Esophagus muscularis mucosa (tissue), 4 donors: ENCODE data around the gene CSNK1D. TPM values are rescaled to one million over a fixed set of nuclear protein-coding genes. Genes with fewer than 3 reads are reported as not detected.
A peak's percentile ranks its signal among the peaks of the same experiment; 100 is the strongest.

Experiments used
- DNase-seq: peaks from one replicate; pipeline ENCODE4 v3.0.0-alpha.2; 2017; ENCODE audit errors: extremely low spot score
- H3K27ac ChIP-seq, 4 donors: fragments of 200-600 bp; sonication (generic); replicated peaks in 1 of 4; 1 replicate in 3 of 4; 2 replicates in 1 of 4; pipeline ENCODE4 v1.5.1; 2016 to 2019; ENCODE audit warnings: mild to moderate bottlenecking in 1 of 4
- H3K27me3 ChIP-seq, 4 donors: fragments of 200-600 bp; sonication (generic); one replicate each; pipeline versions ENCODE4 v1.5.1 to v1.6.0; 2016 to 2019
- H3K36me3 ChIP-seq, 4 donors: fragments of 200-600 bp; sonication (generic); one replicate each; pipeline ENCODE4 v1.5.1; 2016 to 2019
- H3K4me1 ChIP-seq, 4 donors: fragments of 200-600 bp; sonication (generic); one replicate each; pipeline ENCODE4 v1.5.1; 2016 to 2019
- H3K4me3 ChIP-seq, 4 donors: fragments of 200-600 bp; sonication (generic); 1 replicate in 2 of 4; 2 replicates in 2 of 4; pipeline ENCODE4 v1.5.1; 2016 to 2019; ENCODE audit warnings: mild to moderate bottlenecking in 4 of 4, moderate library complexity in 1 of 4
- H3K9me3 ChIP-seq, 4 donors: fragments of 200-600 bp; sonication (generic); 1 replicate in 3 of 4; 2 replicates in 1 of 4; pipeline ENCODE4 v1.5.1; 2016 to 2019
- CTCF ChIP-seq, 3 experiments: fragments of 200-600 bp in 2 of 3; fragments of 450-650 bp in 1 of 3; sonication (generic) in 2 of 3; IDR thresholded peaks; one replicate each; pipeline ENCODE4 v1.5.1; 2017 to 2019; ENCODE audit warnings: antibody characterized with exemption in 3 of 3, mild to moderate bottlenecking in 2 of 3, moderate library complexity in 1 of 3
- EP300 ChIP-seq: sonication (generic); formaldehyde crosslinking; IDR thresholded peaks from one replicate; pipeline ENCODE4 v1.6.1; 2017; ENCODE audit warnings: antibody characterized with exemption
- POLR2A ChIP-seq: fragments of 450-650 bp; IDR thresholded peaks from one replicate; pipeline ENCODE4 v1.6.1; 2017; ENCODE audit warnings: antibody characterized with exemption, moderate library complexity, mild to moderate bottlenecking, low read depth
- POLR2AphosphoS5 ChIP-seq, 2 donors: sonication (generic); formaldehyde crosslinking; IDR thresholded peaks; one replicate each; pipeline ENCODE4 v1.6.1; 2017; ENCODE audit warnings: antibody characterized with exemption in 2 of 2
- WGBS: methylation state at CpG from one replicate; pipeline ENCODE4 v1.1.5; 2018; 5-methylcytosine and 5-hydroxymethylcytosine counted together
- intact Hi-C: fragments of 100-400 bp; cut with DNase I; formaldehyde crosslinking; loops from one replicate; pipeline ENCODE4 v1.15.1; 2023
- total RNA-seq, 4 donors: library from RNA; depleted of rRNA; stranded (reverse); fragments of >200 nt; gene quantifications; one replicate each; pipeline versions ENCODE4 v1.1.0 to v1.2.1, GENCODE V29; 2016

CSNK1D gene
- 10 to 100 TPM; 47.2 to 65.5 (median 61.0) TPM for total RNA-seq

DNA sequence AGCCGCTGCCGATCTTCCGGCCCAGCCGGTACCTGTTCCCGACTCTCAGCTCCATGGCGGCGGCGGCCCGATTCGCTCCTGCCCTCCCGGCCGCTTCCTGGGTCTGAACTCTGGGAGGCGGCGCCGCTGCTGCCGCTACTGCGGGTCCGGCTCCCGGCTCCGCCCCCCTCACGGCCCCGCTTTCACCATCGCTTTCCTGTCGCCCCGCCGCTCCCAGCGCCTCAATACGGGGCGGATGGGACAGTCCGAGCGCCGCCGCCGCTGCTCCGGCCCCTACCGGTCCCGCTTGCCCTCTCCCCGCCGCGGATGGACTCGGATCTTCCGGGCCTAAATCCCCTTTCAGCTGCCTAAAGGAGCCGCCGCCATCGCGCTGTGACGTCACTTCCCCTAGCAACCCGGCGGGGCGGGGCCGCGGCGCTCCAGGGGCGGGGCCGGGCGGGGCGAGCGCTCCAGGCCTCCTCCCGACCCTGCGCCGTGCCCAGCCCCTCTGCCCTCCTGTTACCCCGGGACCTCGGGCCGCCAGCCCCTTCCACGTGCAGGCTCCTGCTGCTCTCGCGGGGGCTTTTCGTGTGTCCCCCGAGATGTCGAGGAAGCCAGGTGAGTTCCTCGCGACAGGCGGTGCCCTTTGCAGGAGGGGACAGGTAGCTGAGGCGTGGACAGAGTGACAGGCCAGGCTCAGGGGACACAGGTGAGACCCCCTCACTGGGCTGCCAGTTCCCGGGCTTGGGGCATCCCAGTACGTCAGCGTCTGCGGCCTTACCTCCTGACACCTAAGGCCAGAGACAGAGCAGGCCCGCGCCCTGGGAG lies at the start of gene CSNK1D:
CSNK1D (minus strand) TSS at position 374 of the 807 bp plus-strand sequence; CDS start at position 55, 319 bp downstream.
- Histone ChIP-seq H3K36me3 (peaks cover 8 to 36% (median 27%) of the 10 kb centered on the region in 4 donors), H3K4me3 (peak within 1 kb of the TSS; percentile 98 to 100 (median 100)), H3K9me3 (no peaks in the 10 kb centered on the region), H3K27ac (peak within 1 kb of the TSS; percentile 99 to 100 (median 100)), H3K4me1 (peaks cover 50 to 62% (median 57%) of the 10 kb centered on the region in 4 donors), H3K27me3 (no peaks in the 10 kb centered on the region)
- peak; percentile 98 for DNase-seq
- intact Hi-C loops, result loop anchor here (2.0 kb wide), 1 partner anchor 17 kb away; no protein-coding TSS in a partner anchor
- 8% methylated on average over 29 of the region's 80 CpGs for WGBS
- TF ChIP-seq EP300, result no peak
- TF ChIP-seq POLR2A, result peak; percentile 86
- TF ChIP-seq CTCF (IDR thresholded peaks at IDR 0.05), result no peak
- peak; percentile 78 to 95 for TF ChIP-seq POLR2AphosphoS5 (IDR thresholded peaks at IDR 0.05)

DNA sequence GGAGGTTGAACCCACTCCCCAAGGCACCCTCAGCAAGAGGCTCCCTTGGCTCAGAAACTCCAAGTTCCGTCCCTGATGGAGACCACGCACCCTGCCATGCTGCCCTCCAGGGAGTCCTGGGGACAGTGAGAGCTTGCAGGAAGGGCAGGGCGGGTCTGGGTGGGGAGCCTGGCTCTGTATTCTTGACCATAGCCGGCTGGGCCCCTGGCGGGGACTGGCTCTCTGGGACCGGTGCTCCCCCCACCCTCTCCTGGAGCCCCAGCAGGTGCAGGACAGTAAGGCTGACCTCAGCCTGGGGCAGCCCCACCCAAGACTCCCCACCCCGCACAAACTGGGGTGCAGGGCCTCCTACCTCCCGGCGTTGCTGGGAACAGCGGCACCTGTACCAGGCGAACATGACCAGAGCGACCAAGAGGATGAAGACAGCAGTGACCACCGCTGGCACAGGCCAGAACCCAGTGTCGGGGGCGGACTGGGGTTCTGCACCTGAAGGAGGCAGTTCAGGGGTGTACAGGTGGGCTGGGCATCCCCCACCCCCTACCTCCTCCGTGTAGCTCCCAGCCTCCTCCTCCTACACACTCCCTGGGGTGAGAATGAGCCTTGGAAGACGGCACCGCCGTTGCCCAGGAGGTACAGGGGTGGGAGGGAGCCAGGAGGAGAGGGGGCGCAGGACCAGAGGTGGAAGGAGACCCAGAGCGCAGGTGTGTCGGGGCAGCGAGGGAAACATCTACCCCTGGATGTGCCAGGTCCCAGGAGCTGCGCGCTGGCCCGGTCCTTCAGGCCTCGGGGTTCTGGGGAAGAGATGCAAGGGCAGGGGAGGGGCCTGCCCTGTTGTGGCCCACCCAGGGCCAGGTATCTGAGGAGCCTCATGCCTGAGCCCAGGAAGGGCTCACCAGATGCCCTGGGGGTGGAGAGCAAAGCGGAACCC lies 49.3 kb upstream of the CSNK1D start:
- DNase-seq, result no peak
- peaks cover 0 to 21% (median 0%) of the 10 kb centered on the region in 4 donors for H3K36me3 ChIP-seq
- H3K4me3 ChIP-seq, result no peak overlapping the region
- H3K4me1 ChIP-seq, result peaks cover 6 to 14% (median 8%) of the 10 kb centered on the region in 4 donors
- WGBS, result 84% methylated on average over 21 of the region's 28 CpGs
- H3K27ac ChIP-seq, result no peak overlapping the region
- intact Hi-C loops, result no loop called here
- H3K9me3 ChIP-seq, result no peaks in the 10 kb centered on the region
- H3K27me3 ChIP-seq, result peaks cover 0 to 40% (median 0%) of the 10 kb centered on the region in 4 donors
- no peak for TF ChIP-seq POLR2AphosphoS5 (IDR thresholded peaks at IDR 0.05)
- TF ChIP-seq EP300, result no peak
- no peak for TF ChIP-seq CTCF (IDR thresholded peaks at IDR 0.05)
- no peak for TF ChIP-seq POLR2A

GRCh38 chr17:82321947-82322466 lies 48.5 kb upstream of the CSNK1D start:
- Histone ChIP-seq H3K36me3 (peaks cover 0 to 21% (median 0%) of the 10 kb centered on the region in 4 donors), H3K4me3 (no peak overlapping the region)

More at GRCh38 chr17:82321947-82322466, 48.5 kb upstream of the CSNK1D start:
- intact Hi-C loops, result loop anchor here (1.0 to 2.0 kb wide), 3 partner anchors 21 to 116 kb away; no protein-coding TSS in a partner anchor
- Histone ChIP-seq H3K4me1 (peaks cover 6 to 12% (median 9%) of the 10 kb centered on the region in 4 donors), H3K27ac (no peak overlapping the region), H3K9me3 (no peaks in the 10 kb centered on the region), H3K27me3 (peaks cover 0 to 43% (median 0%) of the 10 kb centered on the region in 4 donors)
- no peak for TF ChIP-seq EP300
- no peak for TF ChIP-seq POLR2A
- TF ChIP-seq POLR2AphosphoS5 (IDR thresholded peaks at IDR 0.05), result no peak
- no peak for TF ChIP-seq CTCF (IDR thresholded peaks at IDR 0.05)
- DNase-seq, result no peak
- 81% methylated on average over 16 of the region's 21 CpGs for WGBS
